ENCODE data around the gene MYH14. TPM values are rescaled to one million over a fixed set of nuclear protein-coding genes. Genes with fewer than 3 reads are reported as not detected.

MYH14 gene
- total and polyA plus RNA-seq, 5 donors: 69.9 to 92.9 (median 73.6) TPM

- Histone ChIP-seq H3K27ac (ENCODE audit: low read length) (no peak overlapping the region), H3K4me3 (ENCODE audit: low read length) (no peak overlapping the region), H3K9me3 (ENCODE audit: control insufficient read depth, low read length) (no peaks in the 10 kb centered on the region), H3K4me1 (ENCODE audit: control insufficient read depth, insufficient read depth, low read length) (no peaks in the 10 kb centered on the region), H3K27me3 (ENCODE audit: control insufficient read depth, insufficient read depth) (no peaks in the 10 kb centered on the region)
- intact Hi-C loops (cut with DNase I): no loop called here
- WGBS: 60% methylated on average over 15 of the region's 15 CpGs
- no peak for ATAC-seq
- DNase-seq: no peak
Measured at GRCh38 chr19:50290775-50291174, 87.4 kb downstream of the MYH14 start.

DNA sequence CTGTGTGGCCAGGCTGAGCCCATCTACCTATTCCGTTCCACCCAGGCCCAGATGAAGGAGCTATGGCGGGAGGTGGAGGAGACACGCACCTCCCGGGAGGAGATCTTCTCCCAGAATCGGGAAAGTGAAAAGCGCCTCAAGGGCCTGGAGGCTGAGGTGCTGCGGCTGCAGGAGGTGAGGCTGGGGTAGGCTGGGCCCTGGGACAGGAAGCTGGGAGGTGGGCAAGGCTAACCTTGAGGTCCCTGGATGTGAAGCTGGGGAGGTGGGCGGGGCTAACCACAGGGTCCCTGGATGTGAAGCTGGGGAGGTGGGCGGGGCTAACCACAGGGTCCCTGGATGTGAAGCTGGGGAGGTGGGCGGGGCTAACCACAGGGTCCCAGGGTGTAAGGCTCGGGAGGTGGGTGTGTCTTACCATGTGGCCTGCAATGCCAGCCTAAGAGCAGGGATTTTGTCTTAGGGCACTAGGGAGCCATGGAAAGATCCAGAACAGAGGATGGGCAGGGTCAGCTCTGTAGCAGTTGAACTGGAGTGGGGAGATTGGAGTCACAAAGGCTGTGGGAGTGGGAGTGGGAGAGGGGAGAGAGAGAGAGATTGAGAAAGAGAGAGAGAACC, 88.9 kb downstream of the MYH14 start:
- Histone ChIP-seq H3K4me3 (ENCODE audit: low read length) (no peak overlapping the region), H3K27me3 (ENCODE audit: control insufficient read depth, insufficient read depth) (no peaks in the 10 kb centered on the region), H3K4me1 (ENCODE audit: control insufficient read depth, insufficient read depth, low read length) (no peaks in the 10 kb centered on the region), H3K9me3 (ENCODE audit: control insufficient read depth, low read length) (no peaks in the 10 kb centered on the region), H3K27ac (ENCODE audit: low read length) (no peak overlapping the region)
- ATAC-seq (no peak), DNase-seq (no peak)
- 65% methylated on average over 11 of the region's 11 CpGs for WGBS
- intact Hi-C loops (cut with DNase I): no loop called here

DNA sequence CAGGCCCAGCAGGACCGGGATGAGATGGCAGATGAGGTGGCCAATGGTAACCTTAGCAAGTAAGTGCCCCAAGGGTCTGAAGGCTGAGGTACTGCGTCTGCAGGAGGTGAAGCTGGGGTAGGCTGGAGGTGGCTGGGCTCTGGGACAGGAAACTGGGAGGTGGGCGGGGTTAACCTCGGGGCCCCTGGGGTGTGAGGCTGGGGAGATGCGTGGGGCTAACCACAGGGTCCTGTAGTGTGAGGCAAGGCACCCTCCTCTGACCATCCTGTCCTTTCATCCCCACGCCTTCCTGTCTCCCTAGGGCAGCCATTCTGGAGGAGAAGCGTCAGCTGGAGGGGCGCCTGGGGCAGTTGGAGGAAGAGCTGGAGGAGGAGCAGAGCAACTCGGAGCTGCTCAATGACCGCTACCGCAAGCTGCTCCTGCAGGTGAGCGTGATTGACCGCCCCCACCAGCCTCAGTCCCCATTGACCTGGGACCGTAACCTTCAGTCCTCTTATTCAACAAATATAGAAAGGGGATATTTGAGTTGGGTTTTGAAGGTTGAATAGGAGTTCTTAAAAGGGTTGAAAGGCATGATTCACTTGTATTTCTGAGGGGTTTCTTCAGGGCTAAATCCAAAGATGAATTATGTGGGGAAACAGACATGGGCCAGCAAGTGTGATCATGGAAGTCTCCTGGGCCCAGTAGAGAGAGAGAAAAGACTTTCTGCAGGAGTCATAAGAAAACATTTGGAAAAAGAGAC, 90.0 kb downstream of the MYH14 start:
- WGBS: 73% methylated on average over 14 of the region's 14 CpGs
- intact Hi-C loops (cut with DNase I): no loop called here

GRCh38 chr19:50300051-50300450, 96.6 kb downstream of the MYH14 start:
- DNase-seq: no peak
- 36% methylated on average over 2 of the region's 2 CpGs for WGBS
- intact Hi-C loops (cut with DNase I): no loop called here

More for the DNA sequence above, 90.0 kb downstream of the MYH14 start:
- Histone ChIP-seq H3K27ac (ENCODE audit: low read length) (no peak overlapping the region), H3K4me1 (ENCODE audit: control insufficient read depth, insufficient read depth, low read length) (no peaks in the 10 kb centered on the region), H3K4me3 (ENCODE audit: low read length) (no peak overlapping the region), H3K9me3 (ENCODE audit: control insufficient read depth, low read length) (no peaks in the 10 kb centered on the region), H3K27me3 (ENCODE audit: control insufficient read depth, insufficient read depth) (no peaks in the 10 kb centered on the region)
- ATAC-seq: no peak
- no peak for DNase-seq

GRCh38 chr19:50300814-50301606, 97.6 kb downstream of the MYH14 start:
- H3K27me3 ChIP-seq (ENCODE audit: control insufficient read depth, insufficient read depth): no peaks in the 10 kb centered on the region
- no peak overlapping the region for H3K27ac ChIP-seq (ENCODE audit: low read length)
- intact Hi-C loops (cut with DNase I): no loop called here
- H3K4me3 ChIP-seq (ENCODE audit: low read length): no peak overlapping the region
- H3K4me1 ChIP-seq (ENCODE audit: control insufficient read depth, insufficient read depth, low read length): no peaks in the 10 kb centered on the region
- ATAC-seq (no peak), DNase-seq (no peak)
- H3K9me3 ChIP-seq (ENCODE audit: control insufficient read depth, low read length): no peaks in the 10 kb centered on the region
- 68% methylated on average over 10 of the region's 10 CpGs for WGBS

More at GRCh38 chr19:50300051-50300450, 96.6 kb downstream of the MYH14 start:
- H3K4me1 ChIP-seq (ENCODE audit: control insufficient read depth, insufficient read depth, low read length): no peaks in the 10 kb centered on the region
- no peaks in the 10 kb centered on the region for H3K9me3 ChIP-seq (ENCODE audit: control insufficient read depth, low read length)
- no peak overlapping the region for H3K27ac ChIP-seq (ENCODE audit: low read length)
- no peak overlapping the region for H3K4me3 ChIP-seq (ENCODE audit: low read length)
- ATAC-seq: no peak
- no peaks in the 10 kb centered on the region for H3K27me3 ChIP-seq (ENCODE audit: control insufficient read depth, insufficient read depth)

- Histone ChIP-seq H3K27me3 (ENCODE audit: control insufficient read depth, insufficient read depth) (no peaks in the 10 kb centered on the region), H3K4me3 (ENCODE audit: low read length) (no peak overlapping the region), H3K27ac (ENCODE audit: low read length) (no peak overlapping the region), H3K4me1 (ENCODE audit: control insufficient read depth, insufficient read depth, low read length) (no peaks in the 10 kb centered on the region), H3K9me3 (ENCODE audit: control insufficient read depth, low read length) (no peaks in the 10 kb centered on the region)
- WGBS: 81% methylated on average over 10 of the region's 10 CpGs
- intact Hi-C loops (cut with DNase I): no loop called here
- ATAC-seq (no peak), DNase-seq (no peak)
Measured at GRCh38 chr19:50301607-50301971, 98.2 kb downstream of the MYH14 start.

GRCh38 chr19:50303558-50303957, 100.1 kb downstream of the MYH14 start:
- ATAC-seq: no peak
- intact Hi-C loops (cut with DNase I): no loop called here
- no peak overlapping the region for H3K27ac ChIP-seq (ENCODE audit: low read length)

DNA sequence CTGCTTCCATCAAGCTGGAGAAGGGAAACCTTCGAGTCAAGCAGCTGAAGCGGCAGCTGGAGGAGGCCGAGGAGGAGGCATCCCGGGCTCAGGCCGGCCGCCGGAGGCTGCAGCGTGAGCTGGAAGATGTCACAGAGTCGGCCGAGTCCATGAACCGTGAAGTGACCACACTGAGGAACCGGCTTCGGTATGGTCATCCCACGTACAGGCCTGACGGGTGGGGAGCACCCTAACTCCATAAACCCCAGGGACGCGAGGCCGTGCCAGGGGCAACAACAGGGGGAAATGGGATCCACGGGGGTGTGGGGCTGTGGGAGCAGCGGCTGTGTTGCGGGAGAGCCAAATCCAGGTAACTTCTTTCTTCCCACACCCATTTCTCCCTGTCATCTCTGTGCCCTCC, 105.6 kb downstream of the MYH14 start:
- Histone ChIP-seq H3K27ac (ENCODE audit: low read length) (no peak overlapping the region), H3K4me3 (ENCODE audit: low read length) (no peak overlapping the region), H3K4me1 (ENCODE audit: control insufficient read depth, insufficient read depth, low read length) (no peaks in the 10 kb centered on the region), H3K27me3 (ENCODE audit: control insufficient read depth, insufficient read depth) (no peaks in the 10 kb centered on the region), H3K9me3 (ENCODE audit: control insufficient read depth, low read length) (no peaks in the 10 kb centered on the region)
- no peak for ATAC-seq
- intact Hi-C loops (cut with DNase I): no loop called here
- no peak for DNase-seq
- 83% methylated on average over 21 of the region's 21 CpGs for WGBS

More at GRCh38 chr19:50303558-50303957, 100.1 kb downstream of the MYH14 start:
- no peak for DNase-seq
- no peaks in the 10 kb centered on the region for H3K4me1 ChIP-seq (ENCODE audit: control insufficient read depth, insufficient read depth, low read length)
- H3K4me3 ChIP-seq (ENCODE audit: low read length): no peak overlapping the region
- H3K9me3 ChIP-seq (ENCODE audit: control insufficient read depth, low read length): no peaks in the 10 kb centered on the region
- H3K27me3 ChIP-seq (ENCODE audit: control insufficient read depth, insufficient read depth): no peaks in the 10 kb centered on the region

DNA sequence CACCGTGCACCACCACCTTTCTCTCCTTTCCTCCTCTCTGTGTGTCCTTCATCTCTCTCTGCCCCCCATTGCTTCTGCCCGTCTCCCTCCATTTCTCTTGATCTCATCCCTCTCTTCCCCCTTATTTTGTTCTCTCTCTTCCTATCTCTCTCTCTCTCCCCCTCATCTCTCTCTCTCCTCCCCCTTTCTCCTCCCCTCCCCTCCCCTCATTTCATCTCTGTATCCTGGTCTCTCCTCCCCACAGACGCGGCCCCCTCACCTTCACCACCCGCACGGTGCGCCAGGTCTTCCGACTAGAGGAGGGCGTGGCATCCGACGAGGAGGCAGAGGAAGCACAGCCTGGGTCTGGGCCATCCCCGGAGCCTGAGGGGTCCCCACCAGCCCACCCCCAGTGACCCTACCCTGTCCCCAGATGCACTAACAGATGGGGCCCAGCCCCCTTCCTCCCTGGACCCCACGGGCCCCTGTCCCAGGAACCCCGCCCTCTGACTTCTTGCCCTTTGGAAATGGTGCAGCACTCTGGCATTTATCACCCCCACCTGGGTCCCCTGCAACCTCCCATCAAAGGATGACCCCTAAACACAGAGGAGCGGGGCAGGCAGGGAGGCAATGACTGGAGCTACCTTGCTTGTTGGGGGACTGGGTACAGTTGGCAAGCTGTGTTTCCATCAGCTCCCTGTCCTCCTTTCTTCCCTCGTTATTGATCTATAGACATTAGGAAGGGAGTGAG, 106.1 kb downstream of the MYH14 start:
- intact Hi-C loops (cut with DNase I): no loop called here
- ATAC-seq: peak in 1 of 2 donors; percentile 20
- 57% methylated on average over 16 of the region's 16 CpGs for WGBS
- Histone ChIP-seq H3K27ac (ENCODE audit: low read length) (no peak overlapping the region), H3K9me3 (ENCODE audit: control insufficient read depth, low read length) (no peaks in the 10 kb centered on the region), H3K4me1 (ENCODE audit: control insufficient read depth, insufficient read depth, low read length) (no peaks in the 10 kb centered on the region), H3K27me3 (ENCODE audit: control insufficient read depth, insufficient read depth) (no peaks in the 10 kb centered on the region), H3K4me3 (ENCODE audit: low read length) (no peak overlapping the region)
- no peak for DNase-seq

DNA sequence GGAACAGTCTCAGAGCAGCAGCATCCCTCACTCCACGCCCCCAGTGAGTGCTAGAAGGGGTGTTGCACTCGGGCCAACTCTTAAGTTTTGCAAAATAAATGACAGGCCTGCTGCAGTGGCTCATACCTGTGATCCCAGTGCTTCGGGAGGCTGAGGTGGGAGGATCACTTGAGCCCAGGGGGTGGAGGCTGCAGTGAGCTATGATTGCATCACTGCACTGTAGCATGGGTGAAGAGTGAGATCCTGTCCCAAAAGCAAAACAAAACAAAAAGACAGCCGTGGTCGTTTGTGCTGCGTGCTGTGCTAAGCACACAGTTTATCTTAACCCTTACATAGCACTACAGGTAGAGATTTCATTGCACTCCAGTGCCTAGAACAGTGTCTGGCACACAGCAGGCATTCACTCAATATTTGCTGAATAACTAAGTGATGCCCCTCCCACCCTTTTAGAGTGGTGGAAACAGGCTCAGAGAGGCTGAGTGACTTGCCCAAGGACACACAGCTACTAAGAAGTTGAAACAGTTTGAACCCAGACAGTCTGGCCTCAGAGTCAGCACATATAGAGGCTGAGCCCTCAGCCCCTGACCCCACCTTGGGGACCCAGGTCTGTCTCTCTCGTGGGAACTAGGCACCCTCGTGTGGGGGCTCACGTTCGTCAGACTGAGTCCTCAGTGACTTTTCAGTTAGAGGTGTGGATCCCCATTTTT, 107.5 kb downstream of the MYH14 start:
- ATAC-seq: no peak
- Histone ChIP-seq H3K27ac (ENCODE audit: low read length) (no peak overlapping the region), H3K9me3 (ENCODE audit: control insufficient read depth, low read length) (no peaks in the 10 kb centered on the region), H3K4me1 (ENCODE audit: control insufficient read depth, insufficient read depth, low read length) (no peaks in the 10 kb centered on the region), H3K27me3 (ENCODE audit: control insufficient read depth, insufficient read depth) (no peaks in the 10 kb centered on the region), H3K4me3 (ENCODE audit: low read length) (no peak overlapping the region)
- no peak for DNase-seq
- WGBS: 40% methylated on average over 10 of the region's 10 CpGs
- intact Hi-C loops (cut with DNase I): no loop called here

All from right cardiac atrium (tissue), 5 donors.